CD4-positive, alpha-beta T cell (primary cell): ENCODE data around the gene MIA. TPM values are rescaled to one million over a fixed set of nuclear protein-coding genes. Genes with fewer than 3 reads are reported as not detected.
A peak's percentile ranks its signal among the peaks of the same experiment; 100 is the strongest.
"Not testable (repeated sequence)": the region's sequence is repeated elsewhere in the genome, so short reads cannot be mapped to it uniquely, and the experiment has no call there.

Experiments
- ATAC-seq: fragments of 200-7000 bp; cut with Tn5 transposase; one replicate; pipeline ENCODE4 v1.10.0; 2022; ENCODE audit warnings: mild to moderate bottlenecking; ENCODE audit not compliant: poor library complexity
- CTCF ChIA-PET: fragments of 350-600 bp; sonication (Branson Sonifier 250); formaldehyde crosslinking; loops from one replicate; lab custom pipeline; 2021; ENCODE audit warnings: antibody characterized with exemption, inconsistent platforms; lab: Charles Lee
- POLR2A ChIA-PET: fragments of 350-600 bp; sonication (Branson Sonifier 250); formaldehyde crosslinking; loops from one replicate; lab custom pipeline; 2021; ENCODE audit warnings: antibody characterized with exemption, inconsistent platforms; lab: Charles Lee
- DNase-seq, 14 experiments: peaks; one replicate each; pipeline ENCODE4 v3.0.0-alpha.2; 2013 to 2020; ENCODE audit warnings: mixed read lengths in 2 of 14
- H3K27ac ChIP-seq, 2 donors: one replicate each; pipeline versions ENCODE4 v1.5.1 to v1.7.0; 2013; ENCODE audit warnings: low read length in 2 of 2, low read depth in 1 of 2, mild to moderate bottlenecking in 1 of 2
- H3K27me3 ChIP-seq, 2 experiments: 1 replicate in 1 of 2; 2 replicates in 1 of 2; pipeline versions ENCODE4 v1.6.1 to v1.7.0; 2013; ENCODE audit warnings: low read length in 2 of 2, control low read depth in 1 of 2, mild to moderate bottlenecking in 1 of 2, moderate library complexity in 1 of 2; ENCODE audit not compliant: insufficient read depth in 2 of 2, control insufficient read depth in 1 of 2
- H3K36me3 ChIP-seq: one replicate; pipeline ENCODE4 v1.6.1; 2013; ENCODE audit warnings: low read length, control low read depth; ENCODE audit not compliant: insufficient read depth
- H3K4me1 ChIP-seq: one replicate; pipeline ENCODE4 v1.6.1; 2013; ENCODE audit warnings: low read length, control low read depth; ENCODE audit not compliant: insufficient read depth
- H3K4me3 ChIP-seq: one replicate; pipeline ENCODE4 v1.5.1; 2013; ENCODE audit warnings: mild to moderate bottlenecking, low read length, moderate library complexity
- H3K9me3 ChIP-seq, 2 experiments: 1 replicate in 1 of 2; 2 replicates in 1 of 2; pipeline versions ENCODE4 v1.6.1 to v1.7.0; 2013; ENCODE audit warnings: low read length in 2 of 2, mild to moderate bottlenecking in 2 of 2, control low read depth in 1 of 2, moderate library complexity in 1 of 2; ENCODE audit not compliant: control insufficient read depth in 1 of 2, insufficient read depth in 1 of 2
- H3K27ac Mint-ChIP-seq: one replicate; pipeline ENCODE4 v1.8.0; 2020; ENCODE audit warnings: mixed read lengths
- H3K27me3 Mint-ChIP-seq: one replicate; pipeline ENCODE4 v1.8.0; 2021; ENCODE audit warnings: mixed read lengths
- H3K36me3 Mint-ChIP-seq: one replicate; pipeline ENCODE4 v1.8.0; 2021; ENCODE audit warnings: low read depth, mixed read lengths
- H3K4me1 Mint-ChIP-seq: one replicate; pipeline ENCODE4 v1.8.0; 2021; ENCODE audit warnings: low read depth, mixed read lengths
- H3K4me3 Mint-ChIP-seq: one replicate; pipeline ENCODE4 v1.8.0; 2020; ENCODE audit warnings: mild to moderate bottlenecking, mixed read lengths
- H3K9me3 Mint-ChIP-seq: one replicate; pipeline ENCODE4 v1.8.0; 2020; ENCODE audit warnings: mixed read lengths
- CTCF ChIP-seq: fragments of 200-600 bp; IDR thresholded peaks from one replicate; pipeline ENCODE4 v1.8.0; 2022; ENCODE audit warnings: antibody characterized with exemption, mild to moderate bottlenecking
- intact Hi-C, 2 experiments: fragments of 100-400 bp; cut with DNase I in 1 of 2; cut with micrococcal nuclease in 1 of 2; formaldehyde crosslinking; loops; one replicate each; pipeline versions ENCODE4 v1.15.1 to v1.9.0; 2023 to 2025; cut with DNase I, micrococcal nuclease
- total RNA-seq, 174 experiments: library from RNA in 2 of 174; stranded (reverse) in 2 of 174; gene quantifications; one replicate each; pipeline ENCODE4 v1.2.3 and lab custom pipeline; 2021 to 2026

The MIA gene
- total RNA-seq, 2 experiments from 2014 or later: not detected

DNA sequence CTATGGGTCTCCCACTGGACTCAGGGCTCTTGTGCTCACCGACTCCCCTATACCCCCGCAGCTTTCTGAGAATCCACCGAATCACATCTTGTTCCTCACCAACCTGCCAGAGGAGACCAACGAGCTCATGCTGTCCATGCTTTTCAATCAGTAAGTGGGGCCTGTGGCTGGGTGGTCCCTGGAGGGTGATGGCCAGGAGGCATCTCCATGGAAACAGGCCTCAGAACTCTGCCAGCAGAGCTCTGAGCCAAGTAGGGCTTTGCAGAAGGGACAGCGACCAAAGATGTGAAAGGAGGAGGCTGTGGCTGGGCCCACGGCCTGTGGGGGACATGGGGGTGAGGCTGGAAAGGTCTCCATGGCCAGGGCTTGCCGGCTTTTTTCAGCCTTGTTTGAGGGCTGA lies 11.8 kb upstream of the MIA start:
- no peaks in the 10 kb centered on the region for H3K9me3 Mint-ChIP-seq
- H3K4me3 Mint-ChIP-seq: no peak overlapping the region
- TF ChIP-seq CTCF: no peak
- Histone ChIP-seq H3K9me3 (no peaks in the 10 kb centered on the region), H3K27me3 (no peaks in the 10 kb centered on the region), H3K27ac (no peak overlapping the region), H3K36me3 (peaks cover 83% of the 10 kb centered on the region), H3K4me1 (peaks cover 30% of the 10 kb centered on the region), H3K4me3 (no peak overlapping the region)
- no peak for ATAC-seq
- intact Hi-C loops: no loop called here
- CTCF ChIA-PET: no interaction called here
- H3K4me1 Mint-ChIP-seq: peaks cover 36% of the 10 kb centered on the region
- POLR2A ChIA-PET: no interaction called here
- no peak for DNase-seq
- H3K27me3 Mint-ChIP-seq: no peaks in the 10 kb centered on the region
- no peak overlapping the region for H3K27ac Mint-ChIP-seq
- peaks cover 70% of the 10 kb centered on the region for H3K36me3 Mint-ChIP-seq

DNA sequence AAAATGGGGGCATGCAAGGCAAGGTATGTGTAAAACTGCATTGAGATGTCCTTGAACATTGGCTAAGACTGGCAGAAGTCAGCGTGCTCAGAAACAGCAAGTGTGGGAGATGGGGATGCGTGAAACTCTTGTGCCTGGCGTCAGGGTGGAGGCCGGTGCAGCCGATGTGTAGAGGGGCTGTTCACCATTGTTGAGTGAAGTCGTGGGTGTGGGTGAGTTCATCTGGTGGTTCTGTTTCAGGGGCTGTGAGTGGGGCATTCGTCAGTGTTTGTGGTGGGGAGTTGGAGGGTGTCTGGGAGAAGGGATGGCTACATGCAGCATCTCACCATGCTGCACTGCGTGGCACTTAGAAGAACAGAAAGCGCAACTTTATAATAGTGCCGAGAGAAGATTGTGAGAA lies 11.4 kb upstream of the MIA start:
- CTCF ChIA-PET: no interaction called here
- H3K27me3 Mint-ChIP-seq: no peaks in the 10 kb centered on the region
- Histone ChIP-seq H3K36me3 (peaks cover 78% of the 10 kb centered on the region), H3K27me3 (no peaks in the 10 kb centered on the region), H3K4me1 (peaks cover 30% of the 10 kb centered on the region), H3K4me3 (no peak overlapping the region), H3K27ac (no peak overlapping the region), H3K9me3 (no peaks in the 10 kb centered on the region)
- no peak overlapping the region for H3K4me3 Mint-ChIP-seq
- H3K4me1 Mint-ChIP-seq: peaks cover 36% of the 10 kb centered on the region
- H3K9me3 Mint-ChIP-seq: no peaks in the 10 kb centered on the region
- DNase-seq: no peak
- no peak for ATAC-seq
- H3K27ac Mint-ChIP-seq: peak overlapping the region; percentile 11
- POLR2A ChIA-PET: no interaction called here
- intact Hi-C loops: no loop called here
- H3K36me3 Mint-ChIP-seq: peaks cover 72% of the 10 kb centered on the region
- no peak for TF ChIP-seq CTCF

DNA sequence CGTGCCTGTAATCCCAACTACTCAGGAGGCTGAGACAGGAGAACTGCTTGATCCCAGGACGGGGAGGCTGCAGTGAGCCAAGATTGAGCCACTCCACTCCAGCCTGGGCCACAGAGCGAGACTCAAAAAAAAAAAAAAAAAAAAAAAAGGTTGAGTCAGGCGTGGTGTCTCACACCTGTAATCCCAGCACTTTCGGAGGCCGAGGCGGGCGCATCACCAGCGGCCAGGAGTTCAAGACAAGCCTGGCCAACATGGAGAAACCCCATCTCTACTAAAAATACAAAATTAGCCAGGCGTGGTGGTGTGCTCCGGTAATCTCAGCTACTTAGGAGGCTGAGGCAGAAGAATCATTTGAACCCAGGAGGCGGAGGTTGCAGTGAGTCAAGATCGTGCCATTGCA lies 8.9 kb upstream of the MIA start:
- intact Hi-C loops: not testable (repeated sequence)

DNA sequence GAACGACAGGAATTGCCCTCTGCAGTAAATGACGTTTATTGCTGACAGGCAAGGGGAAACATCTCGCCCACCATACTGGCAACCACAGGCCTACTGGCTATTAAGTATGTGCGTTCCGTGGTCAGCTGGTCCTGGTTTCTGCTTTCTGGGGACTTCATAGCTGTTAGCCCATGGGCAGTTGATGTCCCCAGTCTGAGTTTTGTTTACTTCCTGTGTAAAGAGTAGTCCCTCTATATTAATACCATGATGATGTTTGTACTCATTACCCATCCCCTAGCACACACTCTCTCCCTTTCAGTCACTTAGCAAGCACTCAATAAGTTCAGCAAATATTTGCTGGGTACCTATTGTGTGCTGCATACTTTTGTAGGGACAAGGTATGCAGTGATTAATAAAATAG lies 6.5 kb upstream of the MIA start:
- H3K27me3 ChIP-seq: no peaks in the 10 kb centered on the region
- H3K4me1 Mint-ChIP-seq: peaks cover 23% of the 10 kb centered on the region
- H3K4me3 ChIP-seq: no peak overlapping the region
- ATAC-seq (no peak), DNase-seq (no peak)
- H3K27ac Mint-ChIP-seq: no peak overlapping the region
- no peak for TF ChIP-seq CTCF
- POLR2A ChIA-PET: no interaction called here
- intact Hi-C loops: no loop called here
- H3K36me3 ChIP-seq: peaks cover 32% of the 10 kb centered on the region
- no peak overlapping the region for H3K4me3 Mint-ChIP-seq
- H3K4me1 ChIP-seq: peaks cover 25% of the 10 kb centered on the region
- peaks cover 0 to 4% of the 10 kb centered on the region in 2 experiments for H3K9me3 ChIP-seq
- peaks cover 4% of the 10 kb centered on the region for H3K9me3 Mint-ChIP-seq
- H3K36me3 Mint-ChIP-seq: peaks cover 35% of the 10 kb centered on the region
- H3K27me3 Mint-ChIP-seq: no peaks in the 10 kb centered on the region
- H3K27ac ChIP-seq: no peak overlapping the region
- CTCF ChIA-PET: interaction anchor here (2.2 kb wide), 1 partner anchor 38 kb away, joined by 9 read pairs; no protein-coding TSS in a partner anchor

More for the DNA sequence above, 8.9 kb upstream of the MIA start:
- Histone ChIP-seq H3K36me3 (peaks cover 57% of the 10 kb centered on the region), H3K4me1 (peaks cover 40% of the 10 kb centered on the region)
- not testable (repeated sequence) for H3K27me3 ChIP-seq, H3K27me3 Mint-ChIP-seq, H3K4me3 ChIP-seq, DNase-seq, H3K27ac Mint-ChIP-seq, H3K27ac ChIP-seq, H3K4me3 Mint-ChIP-seq, H3K9me3 Mint-ChIP-seq, H3K9me3 ChIP-seq, ATAC-seq
- ChIA-PET CTCF (interaction anchor here (1.1 kb wide), 1 partner anchor 11 kb away, joined by 3 read pairs; no protein-coding TSS in a partner anchor), POLR2A (interaction anchor here (0.9 to 1.8 kb wide), 3 partner anchors 11 to 52 kb away, joined by 3 to 9 read pairs (median 4); partner anchors contain the start of genes ACTMAP and RAB4B)
- H3K36me3 Mint-ChIP-seq: peaks cover 60% of the 10 kb centered on the region
- H3K4me1 Mint-ChIP-seq: peaks cover 37% of the 10 kb centered on the region

DNA sequence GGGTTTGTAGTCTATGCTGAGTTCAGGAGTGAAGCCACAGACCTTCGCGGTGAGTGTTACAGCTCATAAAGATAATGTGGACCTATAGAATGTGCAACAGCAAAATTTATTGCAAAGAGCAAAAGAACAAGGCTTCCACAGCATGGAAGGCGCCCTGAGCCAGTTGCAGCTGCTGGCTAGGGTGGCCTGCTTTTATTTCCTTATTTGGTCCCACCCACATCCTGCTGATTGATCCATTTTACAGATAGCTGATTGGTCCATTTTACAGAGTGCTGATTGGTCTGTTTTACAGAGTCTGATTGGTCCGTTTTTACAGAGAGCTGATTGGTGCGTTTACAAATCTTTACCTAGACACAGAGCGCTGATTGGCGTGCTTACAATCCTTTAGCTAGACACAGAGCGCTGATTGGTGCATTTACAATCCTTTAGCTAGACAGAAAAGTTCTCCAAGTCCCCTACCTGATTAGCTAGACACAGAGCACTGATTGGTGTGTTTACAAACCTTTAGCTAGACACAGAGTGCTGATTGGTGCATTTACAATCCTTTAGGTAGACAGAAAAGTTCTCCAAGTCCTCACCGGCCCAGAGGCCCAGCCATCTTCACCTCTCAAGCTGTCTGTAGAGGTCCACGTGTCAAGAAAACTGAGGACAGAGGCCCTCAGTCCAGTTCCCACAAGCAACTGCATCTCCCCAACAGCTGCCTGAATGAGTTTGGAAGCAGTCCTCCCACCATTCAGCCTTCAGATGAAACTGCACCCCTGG lies 4.0 kb upstream of the MIA start:
- H3K4me1 ChIP-seq: peaks cover 11% of the 10 kb centered on the region
- H3K36me3 ChIP-seq, H3K4me3 Mint-ChIP-seq, CTCF ChIA-PET, intact Hi-C loops, H3K4me1 Mint-ChIP-seq, H3K27me3 Mint-ChIP-seq, H3K4me3 ChIP-seq, H3K27me3 ChIP-seq, H3K9me3 Mint-ChIP-seq, H3K27ac ChIP-seq, H3K9me3 ChIP-seq: not testable (repeated sequence)
- DNase-seq: peak in 3 of 14 experiments; percentile 23 to 54 (median 51)
- peak; percentile 34 for ATAC-seq
- H3K36me3 Mint-ChIP-seq: peaks cover 14% of the 10 kb centered on the region
- POLR2A ChIA-PET: interaction anchor here (0.8 to 2.1 kb wide), 4 partner anchors 21 to 334 kb away, joined by 3 to 5 read pairs (median 4); partner anchors contain the start of genes ACTMAP and EGLN2
- peak overlapping the region; percentile 33 for H3K27ac Mint-ChIP-seq
